HG03342 (cell line): ENCODE results near the gene ARNT2.

ENCODE experiments used
- ATAC-seq: cut with Tn5 transposase; IDR thresholded peaks from one replicate; pipeline ENCODE4 v1.9.1; 2021; ENCODE audit warnings: mild to moderate bottlenecking, moderate library complexity; ENCODE audit not compliant: unreplicated experiment

Gene ARNT2

DNA sequence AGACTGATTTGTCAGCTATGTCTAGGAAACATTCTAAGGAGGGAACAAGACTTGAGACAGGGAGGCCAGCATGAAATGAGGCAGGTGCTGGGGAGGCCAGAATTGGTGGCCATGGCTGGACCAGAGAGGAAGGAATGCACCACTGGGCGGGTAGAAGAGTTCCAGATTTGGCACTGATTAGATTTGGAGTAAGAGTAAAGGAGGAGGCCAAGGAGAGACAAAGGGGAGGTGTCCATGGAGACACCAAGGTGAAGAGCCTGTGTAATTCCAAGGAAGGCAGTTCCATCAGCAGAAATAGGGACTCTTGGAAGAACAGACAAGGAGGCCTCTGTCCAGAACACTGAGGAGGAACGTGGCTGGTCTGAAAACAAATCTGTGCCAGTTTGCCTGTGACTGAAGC, 1.8 kb downstream of the ARNT2 start:
- ATAC-seq = no peak

GRCh38 chr15:80411788-80412288, 7.7 kb downstream of the ARNT2 start:
- no peak for ATAC-seq

DNA sequence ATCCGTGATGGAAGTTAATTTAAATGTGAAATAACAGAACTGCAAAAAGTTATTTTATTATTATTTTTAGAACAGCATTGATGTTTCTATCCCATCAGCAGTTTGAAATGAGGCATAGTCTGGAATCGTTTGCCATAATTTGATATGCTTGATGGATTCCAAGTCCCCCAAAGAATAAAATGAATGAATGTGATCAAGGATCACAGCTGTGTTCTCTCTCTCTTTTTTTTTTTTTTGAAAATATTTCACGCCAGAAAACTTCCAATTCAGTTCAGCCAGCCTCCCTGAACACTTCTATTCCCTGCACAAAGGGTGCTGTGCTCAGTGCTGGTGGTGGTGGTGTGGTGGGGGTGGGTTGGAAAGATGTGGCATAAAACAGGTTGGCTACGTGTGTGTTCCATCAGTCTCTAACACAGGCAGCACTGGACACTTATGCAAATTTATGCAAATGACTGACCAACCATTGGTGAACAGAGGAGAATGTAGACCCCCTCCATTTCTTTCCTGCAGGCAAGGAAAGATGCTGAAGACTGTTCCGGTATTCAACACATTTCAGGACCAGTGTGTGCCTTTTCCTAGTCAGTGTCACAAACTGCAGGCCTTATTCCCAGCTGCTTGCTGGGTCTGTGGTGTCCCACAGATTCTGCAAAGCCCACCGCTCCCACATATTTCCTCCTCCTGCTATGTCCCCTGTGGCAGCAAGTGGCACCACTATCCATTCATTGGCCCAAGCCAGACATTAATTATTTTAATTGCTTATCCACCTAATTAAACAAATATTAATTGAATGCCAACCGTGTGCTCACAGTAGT, 10.6 kb downstream of the ARNT2 start:
- ATAC-seq = no peak

- ATAC-seq = no peak
Observed at GRCh38 chr15:80415358-80415670, 11.1 kb downstream of the ARNT2 start.

DNA sequence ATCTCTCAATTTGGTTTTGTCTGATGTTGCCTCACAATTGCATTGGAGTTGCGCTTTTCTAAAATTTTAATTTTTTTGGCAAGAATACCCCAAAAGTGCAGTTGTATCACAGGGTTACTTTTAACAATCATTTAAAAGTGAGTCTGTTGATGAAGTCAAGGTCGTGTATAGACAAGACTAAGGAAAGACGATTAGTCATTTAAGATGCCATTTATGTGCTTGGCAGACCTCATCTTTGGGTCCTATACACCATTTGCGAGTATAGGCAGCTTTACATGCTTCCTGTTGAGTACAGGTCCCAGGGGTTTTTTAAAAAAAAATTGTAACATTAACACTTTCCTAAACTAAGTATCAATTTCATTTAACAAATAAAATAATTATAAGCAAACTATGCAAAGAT, 12.5 kb downstream of the ARNT2 start:
- ATAC-seq = no peak

- no peak for ATAC-seq
Observed at GRCh38 chr15:80418892-80419537, 14.8 kb downstream of the ARNT2 start.

GRCh38 chr15:80419546-80419945, 15.4 kb downstream of the ARNT2 start:
- no peak for ATAC-seq

- ATAC-seq = no peak
Observed at GRCh38 chr15:80420658-80421057, 16.5 kb downstream of the ARNT2 start.

- no peak for ATAC-seq
Observed at GRCh38 chr15:80423215-80423614, 19.0 kb downstream of the ARNT2 start.

DNA sequence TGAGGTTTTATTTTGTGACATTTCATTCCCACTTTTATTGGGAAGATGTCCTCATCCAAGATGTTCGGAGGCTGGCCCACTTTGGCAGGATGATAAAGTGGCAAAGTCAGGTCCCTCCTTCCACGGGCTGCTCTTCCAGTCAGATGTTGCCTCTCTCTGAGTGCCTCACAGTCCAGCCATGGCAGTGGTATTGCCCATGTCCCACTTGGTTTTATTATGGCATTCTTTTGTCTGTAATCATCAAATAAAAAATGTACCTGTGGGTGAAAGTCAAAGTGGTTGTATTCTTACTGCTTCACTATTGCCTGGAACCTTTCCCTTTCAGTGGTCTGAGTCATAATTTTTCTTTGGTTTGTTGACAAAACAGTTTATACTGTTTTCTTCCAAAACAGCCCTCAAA, 20.2 kb downstream of the ARNT2 start:
- no peak for ATAC-seq

DNA sequence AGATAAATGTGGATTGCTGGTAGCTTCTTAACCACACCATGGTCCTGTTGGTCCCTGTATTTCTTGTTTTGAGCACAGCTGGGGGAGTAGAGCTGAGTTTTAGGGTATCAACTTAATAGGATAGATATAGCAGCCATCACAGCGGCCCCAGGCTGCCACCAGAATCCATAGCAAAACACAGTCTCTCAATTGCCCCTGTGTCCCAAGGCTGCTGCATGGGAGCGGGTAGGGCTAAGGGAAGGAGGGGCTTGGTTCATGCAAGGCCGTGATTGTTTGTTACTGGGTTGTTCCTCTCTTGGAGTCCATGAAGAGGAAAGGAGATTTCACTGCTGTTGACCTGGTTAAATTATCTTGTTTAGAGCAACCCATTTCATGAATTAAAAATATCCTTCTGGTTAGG, 22.1 kb downstream of the ARNT2 start:
- ATAC-seq = no peak

GRCh38 chr15:80429964-80430363, 25.8 kb downstream of the ARNT2 start:
- no peak for ATAC-seq

GRCh38 chr15:80431635-80432344, 27.6 kb downstream of the ARNT2 start:
- no peak for ATAC-seq

GRCh38 chr15:80432345-80432702, 28.1 kb downstream of the ARNT2 start:
- ATAC-seq = no peak

- no peak for ATAC-seq
Observed at GRCh38 chr15:80433836-80434235, 29.7 kb downstream of the ARNT2 start.

DNA sequence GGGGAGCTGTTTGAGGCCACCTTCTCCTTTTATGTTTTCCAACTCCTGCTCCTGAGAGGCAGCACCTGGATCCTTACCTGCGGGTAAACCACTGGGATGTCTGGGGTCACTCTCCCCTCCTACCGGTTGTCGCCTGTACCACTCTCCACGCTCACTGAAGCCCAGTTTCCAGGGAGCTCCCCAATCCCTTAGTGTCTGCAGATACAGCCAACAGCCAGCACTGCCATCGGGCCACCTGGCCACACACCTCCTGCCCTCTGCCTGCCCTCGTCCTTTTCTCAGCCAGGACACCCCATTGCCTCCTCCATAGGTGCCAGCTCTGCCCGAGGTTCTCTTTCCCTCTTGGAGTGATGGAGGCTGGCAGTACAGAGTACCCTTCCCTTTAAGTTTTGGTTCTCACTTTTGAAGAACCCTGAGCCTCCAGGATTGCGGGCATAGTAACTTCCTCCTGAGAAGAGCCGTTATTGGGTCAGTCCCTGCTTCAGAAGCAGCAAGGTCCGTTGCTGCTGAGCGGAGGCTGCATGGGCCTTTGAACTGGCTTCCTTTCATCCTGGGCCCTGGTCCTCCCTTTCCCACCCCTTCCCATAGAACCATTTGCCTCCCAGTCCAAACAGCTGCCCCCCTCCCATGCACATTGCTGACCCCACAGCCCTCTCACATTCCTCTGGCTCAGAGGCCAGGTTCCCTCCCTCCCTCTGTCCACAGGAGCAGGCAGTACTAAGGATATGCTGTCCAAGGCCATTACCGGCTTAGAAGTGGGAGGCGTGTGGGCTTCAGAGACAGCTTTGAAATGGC, 30.9 kb downstream of the ARNT2 start:
- no peak for ATAC-seq

GRCh38 chr15:80436511-80437307, 32.5 kb downstream of the ARNT2 start:
- ATAC-seq = no peak

DNA sequence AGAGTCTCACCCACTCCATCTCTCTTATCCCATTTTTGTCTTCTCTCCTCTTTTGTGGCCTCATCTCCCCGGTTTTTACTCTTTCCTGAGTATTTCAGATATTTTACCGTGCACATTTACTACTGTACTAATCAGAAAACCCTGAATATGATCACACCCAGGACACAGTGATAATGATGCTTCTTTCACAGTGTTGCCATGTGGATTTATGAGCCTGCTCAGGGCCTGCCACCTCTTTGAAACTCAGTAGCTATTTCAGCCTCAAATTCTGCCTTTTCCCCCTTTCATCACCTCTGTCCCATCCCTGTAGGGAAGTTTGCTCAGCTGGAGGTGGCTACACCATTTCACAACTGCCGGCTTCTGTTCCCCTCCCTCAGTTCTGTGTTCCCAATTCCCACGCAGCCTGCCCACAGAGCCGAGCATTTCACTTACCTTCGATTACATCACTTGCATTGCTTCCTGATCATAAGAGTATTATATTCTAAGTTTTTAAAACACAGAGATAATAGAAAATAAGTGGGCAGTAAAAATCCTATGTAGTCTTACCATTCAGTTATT, 33.2 kb downstream of the ARNT2 start:
- no peak for ATAC-seq

- ATAC-seq = no peak
Observed at GRCh38 chr15:80439140-80439539, 35.0 kb downstream of the ARNT2 start.

- ATAC-seq = no peak
Observed at GRCh38 chr15:80440024-80440423, 35.8 kb downstream of the ARNT2 start.
